ENCODE measurements around the gene SLC1A1.

SLC1A1 gene

DNA sequence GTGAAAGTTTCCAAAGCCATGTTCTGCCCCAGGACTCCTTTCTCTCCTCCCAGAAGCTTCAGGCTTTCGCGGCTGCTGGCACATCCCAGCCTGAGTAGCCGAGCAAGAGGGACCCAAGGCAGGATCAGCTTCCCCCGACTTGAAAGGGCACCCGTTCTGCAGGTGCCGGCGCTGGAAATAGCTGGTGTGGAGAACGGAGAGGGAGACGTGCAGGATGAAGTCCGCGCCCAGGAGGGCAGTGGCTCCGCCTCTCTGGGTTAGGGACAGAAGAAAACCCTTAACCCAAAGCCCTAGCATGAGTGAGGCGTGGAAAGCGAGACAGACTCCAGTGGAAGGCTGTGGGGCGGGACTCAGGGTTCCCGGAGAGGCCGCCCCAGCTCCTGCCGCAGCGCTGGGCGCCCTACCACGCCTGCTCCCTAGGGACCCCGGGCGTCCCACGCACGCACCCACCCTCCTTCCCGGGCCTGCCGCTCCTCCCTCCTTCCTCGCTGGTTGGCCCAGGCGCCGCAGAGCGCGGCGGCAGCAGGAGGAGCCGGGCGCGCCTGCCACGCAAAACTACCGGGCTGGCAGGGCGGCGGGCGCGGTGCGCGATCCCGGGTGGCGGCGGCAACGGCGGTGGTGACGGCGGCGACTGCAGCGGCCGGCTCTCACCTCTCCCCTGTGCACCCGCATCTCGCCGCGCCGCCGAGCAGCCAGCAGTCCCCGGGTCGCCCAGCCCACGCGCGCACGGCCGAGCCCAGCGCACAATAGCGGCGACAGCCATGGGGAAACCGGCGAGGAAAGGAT, at the start of gene SLC1A1:
TSS of gene SLC1A1 (plus strand) at position 550 of the 786 bp plus-strand sequence. CDS start at position 762, 212 bp downstream.
- peak in 1 of 2 experiments; percentile 17 for DNase-seq

DNA sequence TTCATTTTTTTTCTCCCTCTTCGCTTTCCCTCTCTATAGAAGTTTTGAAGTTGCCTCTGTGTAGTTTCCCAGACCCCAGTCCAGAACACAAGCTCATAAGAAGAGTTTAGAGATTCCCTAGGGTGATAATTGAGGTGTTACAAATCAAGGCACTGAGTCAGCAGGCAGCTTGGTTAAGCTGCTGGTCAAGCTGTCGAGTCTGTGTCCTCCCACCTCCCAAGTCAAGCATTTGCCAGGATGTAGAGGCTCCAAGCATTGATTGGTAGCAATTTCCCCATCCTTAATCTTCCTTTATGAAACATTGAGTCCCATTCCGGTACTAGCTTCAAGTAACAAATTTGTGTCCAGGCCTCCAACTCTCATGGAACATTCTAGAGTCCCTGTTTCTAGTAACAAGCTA, 47.5 kb upstream of the SLC1A1 start:
- DNase-seq = no peak

DNA sequence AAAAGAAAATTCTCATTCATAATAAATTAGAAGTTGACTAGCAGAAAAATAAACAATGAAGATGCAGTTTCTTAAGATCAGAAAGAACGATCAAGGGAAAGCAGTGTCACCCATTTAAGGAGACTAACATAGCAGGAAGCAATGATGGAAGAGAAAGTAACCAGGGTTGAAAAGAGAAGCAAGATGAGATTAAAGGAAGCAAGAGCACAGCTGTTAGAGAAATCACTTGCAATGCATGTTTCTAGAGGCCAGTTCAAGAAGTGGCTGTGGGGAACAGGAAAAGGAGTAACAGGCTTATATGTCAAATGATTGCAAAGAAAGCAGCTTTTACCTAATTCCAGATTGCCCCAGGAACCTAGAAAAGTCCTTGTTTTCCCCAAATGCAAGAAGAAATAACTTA, 46.8 kb upstream of the SLC1A1 start:
- no peak for DNase-seq

DNA sequence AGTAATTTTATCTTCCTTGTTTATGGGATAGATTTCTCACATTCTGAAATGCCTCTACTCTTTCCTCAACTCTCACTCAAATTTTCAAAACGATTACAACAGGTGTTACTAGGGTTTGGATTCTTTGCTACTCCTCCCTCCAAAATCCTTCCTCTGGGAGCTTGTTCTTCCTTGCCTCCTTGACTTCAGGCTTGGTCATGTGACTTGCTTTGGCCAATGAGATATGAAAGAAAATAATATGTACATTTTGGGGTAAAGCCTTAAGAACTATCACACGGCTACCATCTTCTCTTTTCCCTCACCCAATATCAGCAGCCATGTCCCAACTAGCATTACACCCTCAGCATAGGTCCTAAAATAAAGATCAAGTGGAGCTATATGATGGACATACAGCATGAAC, 28.8 kb upstream of the SLC1A1 start:
- no peak for DNase-seq

DNA sequence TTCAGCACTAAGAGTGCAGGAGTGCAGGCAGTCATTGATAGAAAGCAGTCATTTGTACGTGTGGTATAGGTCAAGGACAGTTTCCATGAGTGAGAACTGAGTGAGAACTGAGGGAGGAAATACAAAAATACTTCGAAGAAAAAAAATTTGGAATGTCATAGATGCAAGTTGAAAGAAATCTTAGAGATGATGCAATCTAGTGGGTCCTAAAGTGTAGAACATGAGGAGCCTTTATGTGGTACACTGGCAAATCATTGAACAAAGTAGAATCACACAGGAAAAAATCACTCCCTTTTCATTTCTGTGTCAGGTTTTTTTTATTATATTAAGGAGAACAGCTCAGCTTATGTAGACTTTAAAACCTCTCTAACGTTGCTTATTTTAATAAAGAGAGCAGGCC, 26.4 kb upstream of the SLC1A1 start:
- no peak for DNase-seq

DNA sequence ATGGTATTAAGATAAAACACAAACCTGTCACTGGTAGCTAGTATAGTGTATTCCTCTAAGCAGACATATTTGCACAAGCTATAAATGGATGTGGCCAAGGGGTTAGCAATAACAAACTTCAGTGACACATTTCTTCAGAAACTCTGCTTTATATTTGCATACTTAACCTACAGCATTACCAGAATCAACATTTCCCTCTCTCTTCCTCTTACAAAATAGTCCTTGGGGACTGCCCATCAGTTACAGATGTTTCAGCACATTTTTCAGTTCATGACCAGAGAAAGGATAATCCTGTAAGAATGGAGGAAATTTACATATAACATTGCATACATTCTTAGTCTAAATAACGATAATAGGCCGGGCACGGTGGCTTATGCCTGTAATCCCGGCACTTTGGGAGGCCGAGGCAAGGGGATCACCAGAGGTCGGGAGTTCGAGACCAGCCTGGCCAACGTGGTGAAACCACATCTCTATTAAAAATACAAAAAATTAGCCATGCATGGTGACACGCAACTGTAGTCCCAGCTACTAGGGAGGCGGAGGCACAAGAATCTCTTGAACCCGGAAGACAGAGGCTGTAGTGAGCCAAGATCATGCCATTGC, 25.3 kb upstream of the SLC1A1 start:
- DNase-seq = no peak

DNA sequence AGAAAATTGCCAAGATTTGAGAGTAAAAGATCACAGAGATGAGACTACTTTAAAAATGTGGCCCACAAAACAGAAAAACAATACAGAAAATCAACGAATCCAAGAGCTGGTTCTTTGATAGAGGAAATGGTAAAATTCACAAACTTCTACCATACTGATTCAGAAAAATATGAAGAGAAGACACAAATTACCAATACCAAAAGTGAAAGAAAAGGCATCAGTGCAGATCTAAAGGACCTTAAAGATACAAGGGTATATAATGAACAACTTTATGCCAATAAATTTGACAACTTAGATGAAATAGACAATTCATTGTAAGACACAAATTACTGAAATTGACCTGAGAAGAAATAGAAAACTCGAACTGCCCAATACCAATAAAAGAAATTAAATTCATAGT, 24.4 kb upstream of the SLC1A1 start:
- no peak for DNase-seq

DNA sequence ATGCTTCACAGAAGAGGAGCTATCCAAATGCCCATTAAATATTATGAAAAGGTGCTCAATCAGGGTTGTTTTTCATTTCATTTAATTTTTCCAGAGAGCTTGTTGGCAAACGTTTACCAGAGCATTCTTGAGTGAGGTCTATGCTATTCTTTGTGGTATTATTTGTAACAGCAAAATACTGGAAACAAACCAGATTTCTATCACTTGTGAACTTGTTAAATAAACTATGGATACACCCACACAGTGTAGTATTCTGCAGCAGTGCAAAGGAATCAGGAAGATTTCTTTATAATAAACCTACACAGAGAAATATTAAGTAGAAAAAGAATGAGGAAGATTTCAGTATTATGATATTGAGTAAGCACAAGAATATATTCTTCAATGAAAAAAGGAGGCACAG, 15.0 kb upstream of the SLC1A1 start:
- DNase-seq = no peak

DNA sequence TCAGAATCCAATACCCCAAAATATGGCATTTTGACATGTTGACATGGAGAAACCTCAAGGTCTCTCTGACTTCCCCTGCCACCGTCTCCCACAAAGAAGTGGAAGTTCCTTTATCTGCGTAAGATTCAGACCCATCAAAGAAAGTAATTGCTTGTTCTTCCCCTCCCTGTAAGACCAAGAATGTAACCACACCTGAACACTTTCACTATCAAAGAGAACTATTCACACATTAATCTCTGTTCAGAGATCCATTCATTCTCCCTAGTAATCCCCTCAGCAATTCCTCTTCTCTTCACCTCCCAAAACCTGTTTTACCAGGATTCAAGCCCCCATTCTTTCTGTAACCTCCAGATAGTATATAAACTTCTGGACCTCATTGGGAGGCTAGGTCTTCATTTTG, 4.1 kb upstream of the SLC1A1 start:
- DNase-seq = no peak

DNA sequence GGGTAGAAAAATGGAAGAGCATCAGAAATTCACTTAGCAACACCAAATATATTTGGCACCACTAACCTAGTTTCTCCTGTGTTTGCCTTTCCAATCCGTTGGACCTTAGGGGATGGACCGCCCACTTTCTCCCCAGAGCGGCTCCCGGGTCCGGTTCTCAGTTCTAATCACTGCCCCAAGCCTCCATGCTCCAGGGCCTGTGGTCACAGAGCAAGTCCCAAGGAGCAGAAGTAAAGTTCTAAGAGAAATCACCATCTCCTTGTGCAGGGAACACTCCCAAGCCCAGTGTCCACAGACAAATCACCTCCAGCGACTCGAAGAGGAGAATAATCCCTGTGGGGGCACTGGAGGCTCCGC, 728 bp upstream of the SLC1A1 start:
- DNase-seq = no peak

DNA sequence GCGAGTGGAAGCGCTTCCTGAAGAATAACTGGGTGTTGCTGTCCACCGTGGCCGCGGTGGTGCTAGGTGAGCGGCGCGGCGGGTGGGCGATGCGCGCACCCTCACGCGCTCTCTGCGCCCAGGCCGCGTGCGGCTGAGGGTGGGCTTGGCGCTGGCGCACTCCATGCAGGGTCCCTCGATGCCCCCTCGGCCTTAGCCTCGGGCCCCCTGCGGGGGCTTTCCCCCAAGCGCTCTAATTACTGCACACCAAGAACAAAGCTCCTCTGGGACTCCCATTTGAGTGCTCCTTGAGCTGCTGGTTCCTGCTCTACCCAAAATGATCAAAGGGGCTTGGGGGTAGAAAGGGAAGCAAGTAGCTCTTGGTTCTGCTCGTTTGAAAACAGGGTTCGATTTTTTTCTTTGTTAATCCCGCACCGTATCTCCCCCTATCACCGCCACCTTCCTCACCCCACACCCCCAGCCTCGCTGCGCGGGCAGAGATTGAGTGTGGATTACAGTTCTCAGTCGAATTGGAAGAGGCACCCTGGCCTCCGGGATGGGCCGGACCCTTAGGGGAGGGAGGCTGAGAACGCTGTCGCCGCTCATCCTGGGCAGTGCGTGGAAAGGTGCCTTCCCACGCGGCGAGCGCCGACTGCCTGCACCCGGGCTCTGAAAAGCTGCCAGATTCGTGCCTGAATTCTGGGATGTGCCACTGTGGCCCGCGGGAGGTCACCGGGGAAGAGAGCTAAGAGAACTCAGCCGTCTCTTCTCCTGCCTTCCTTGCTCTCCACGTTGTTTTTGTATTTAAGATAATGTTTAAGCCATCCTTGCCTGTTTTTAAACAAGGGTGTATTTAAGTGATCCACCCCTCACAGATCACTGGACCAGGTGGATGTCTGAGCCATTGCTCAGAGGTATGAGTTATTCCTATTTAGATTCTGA, 697 bp downstream of the SLC1A1 start:
- DNase-seq = no peak

DNA sequence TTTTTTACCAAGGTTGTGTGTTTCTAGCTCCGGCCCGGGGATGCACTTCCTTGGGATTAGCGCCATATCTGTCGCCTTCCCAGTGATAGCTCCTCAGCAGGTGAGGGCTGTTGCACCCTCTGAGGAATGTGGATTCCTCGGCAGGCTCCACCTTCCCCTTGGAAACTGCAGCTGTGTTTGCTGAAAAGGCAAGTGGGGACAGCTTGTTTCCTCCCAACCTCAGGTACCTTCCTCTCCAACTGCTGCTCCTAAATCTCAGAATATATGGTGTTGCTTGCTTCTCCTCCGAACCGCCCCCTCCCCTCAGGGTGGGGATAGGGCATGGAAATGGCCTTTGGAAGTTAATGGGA, 1.3 kb downstream of the SLC1A1 start:
- DNase-seq = no peak

DNA sequence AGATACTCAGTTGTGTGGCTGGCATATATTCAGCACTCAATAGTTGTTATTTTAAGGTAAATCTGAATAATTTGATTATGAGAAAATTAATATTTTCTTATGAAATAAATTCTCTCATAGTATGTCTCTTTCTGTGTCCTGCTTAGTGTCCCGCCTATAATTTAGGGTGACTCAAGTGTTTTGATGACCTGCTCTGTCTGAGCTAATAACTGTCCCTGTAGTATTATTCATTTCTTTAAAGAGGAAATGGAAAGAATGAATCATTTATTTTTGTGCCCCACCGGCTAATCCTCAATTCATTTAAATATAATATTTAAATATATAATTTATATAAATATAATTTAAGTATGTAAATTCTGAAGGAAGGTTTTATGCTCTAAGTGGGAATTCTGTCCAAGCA, 4.1 kb downstream of the SLC1A1 start:
- no peak for DNase-seq

DNA sequence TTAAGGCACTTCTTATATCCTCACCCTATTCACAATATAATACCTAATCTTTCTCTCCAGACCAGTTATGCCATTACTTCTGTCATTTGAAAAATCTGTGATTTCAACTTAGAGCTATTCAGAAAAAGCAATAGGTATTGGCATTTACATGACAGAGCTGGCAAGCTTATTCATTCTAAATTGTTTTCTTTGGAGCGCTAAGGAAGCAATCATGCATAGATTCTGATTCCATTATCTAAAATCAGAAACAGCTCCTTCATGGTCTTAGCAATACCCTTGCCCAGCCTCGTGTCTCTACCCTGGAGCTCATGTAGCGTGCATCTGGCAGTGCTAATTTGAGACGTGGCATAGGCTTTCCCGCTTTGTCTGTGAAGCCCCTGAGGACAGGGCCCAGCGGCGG, 4.5 kb downstream of the SLC1A1 start:
- DNase-seq = no peak

DNA sequence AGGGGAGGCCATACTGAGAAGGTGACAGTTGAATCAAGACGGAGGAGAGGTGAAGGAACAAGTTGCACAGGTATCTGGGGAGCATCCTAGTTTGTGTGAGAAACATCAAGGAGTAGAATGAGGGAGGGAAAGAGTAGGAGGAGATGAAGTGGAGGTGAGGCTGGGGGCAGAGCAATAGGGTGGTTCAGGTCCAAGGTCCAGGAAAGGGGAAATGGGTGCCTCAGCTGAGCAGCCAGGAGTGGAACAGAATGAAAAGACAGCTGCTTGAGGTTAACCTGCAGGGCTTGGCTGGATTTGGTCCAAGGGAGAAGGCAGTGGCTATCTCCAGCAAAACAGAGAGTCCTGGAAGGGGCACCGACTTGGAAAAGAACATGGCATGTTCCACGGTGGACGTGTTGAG, 5.3 kb downstream of the SLC1A1 start:
- no peak for DNase-seq

DNA sequence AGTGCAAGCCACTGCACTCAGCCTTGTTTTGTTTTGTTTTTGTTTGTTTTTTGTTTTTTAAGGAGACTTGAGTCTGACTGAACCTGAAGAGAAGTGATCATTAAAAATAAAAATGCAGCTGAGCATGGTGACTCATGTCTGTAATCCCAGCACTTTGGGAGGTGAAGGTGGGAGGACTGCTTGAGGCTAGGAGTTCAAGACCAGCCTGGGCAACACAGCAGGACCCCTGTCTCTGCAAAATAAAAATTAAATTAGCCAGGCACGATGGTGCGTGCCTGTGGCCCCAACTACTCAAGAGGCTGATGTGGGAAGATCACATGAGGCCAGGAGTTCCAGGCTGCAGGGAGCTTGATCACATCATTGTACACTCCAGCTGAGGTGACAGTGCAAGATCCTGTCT, 6.2 kb downstream of the SLC1A1 start:
- DNase-seq = no peak

DNA sequence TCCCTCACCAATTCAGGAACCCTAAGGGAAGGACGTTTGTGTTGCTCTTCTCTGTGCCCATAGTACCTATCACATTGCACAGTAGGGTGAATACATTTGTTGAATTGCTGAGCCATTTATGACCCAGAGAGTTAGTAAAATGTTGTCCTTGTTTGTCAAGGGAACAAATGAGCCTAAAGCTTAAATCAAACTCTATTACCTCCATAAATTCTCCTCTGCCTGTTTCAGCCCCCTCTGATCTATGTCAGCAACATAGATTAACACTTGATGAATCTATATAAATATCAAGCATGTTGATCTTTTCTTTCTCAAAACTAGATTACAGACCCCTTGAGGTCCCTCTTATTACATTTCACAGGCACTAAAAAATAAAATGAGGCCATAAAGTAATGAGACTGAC, 7.1 kb downstream of the SLC1A1 start:
- DNase-seq = no peak

DNA sequence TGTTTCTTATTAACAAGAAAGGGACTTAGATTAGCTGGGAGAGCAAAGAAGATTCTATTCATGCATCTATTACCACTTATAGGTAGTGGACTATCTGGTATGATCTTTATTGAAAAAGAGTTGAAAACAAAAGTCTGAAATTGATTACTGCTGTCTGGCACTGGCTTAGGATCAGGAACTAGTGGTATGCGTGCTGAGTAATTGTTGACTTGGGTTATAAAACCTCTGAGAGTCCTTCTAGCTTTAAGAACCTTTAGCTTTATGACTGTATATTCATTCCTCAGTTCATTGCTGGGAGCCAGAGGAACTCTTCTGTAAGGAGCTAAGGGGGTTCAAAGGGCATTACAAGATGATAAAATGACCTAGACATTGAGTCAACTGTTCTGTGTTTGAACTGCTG, 7.6 kb downstream of the SLC1A1 start:
- no peak for DNase-seq

DNA sequence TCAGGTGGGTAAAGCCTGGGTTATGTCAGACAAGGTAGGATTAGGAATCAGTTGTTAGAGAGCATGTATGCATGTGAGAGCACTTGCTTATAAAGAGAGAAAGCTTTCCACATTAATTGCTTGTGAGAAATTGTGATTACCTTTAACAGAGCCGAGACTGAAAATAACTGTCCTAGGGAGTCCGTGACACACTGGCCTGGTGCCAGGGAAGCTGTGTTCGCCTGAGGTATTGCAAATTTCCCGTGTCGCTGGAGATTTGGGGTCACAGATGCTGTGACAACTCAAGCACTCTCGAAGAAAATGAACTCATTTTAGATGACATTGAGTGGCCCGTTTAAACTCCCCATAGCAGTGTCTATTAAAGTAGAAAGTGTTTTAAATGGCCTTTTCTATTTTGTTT, 9.6 kb downstream of the SLC1A1 start:
- DNase-seq = no peak

DNA sequence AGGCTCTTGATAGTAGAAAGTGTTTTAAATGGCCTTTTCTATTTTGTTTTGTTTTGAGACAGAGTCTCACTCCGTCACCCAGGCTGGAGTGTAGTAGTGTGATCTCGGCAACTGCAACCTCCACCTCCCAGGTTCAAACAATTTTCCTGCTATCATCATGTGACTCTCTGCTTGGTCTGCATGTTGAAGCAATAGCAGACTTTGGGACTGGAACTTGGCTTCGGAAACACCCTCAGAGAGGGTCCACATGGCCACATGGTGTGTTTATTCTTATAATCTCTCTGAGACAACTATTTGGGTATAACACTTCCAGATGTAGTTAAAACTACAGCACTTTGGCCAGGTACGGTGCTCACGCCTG, 10.9 kb downstream of the SLC1A1 start:
- no peak for DNase-seq

DNA sequence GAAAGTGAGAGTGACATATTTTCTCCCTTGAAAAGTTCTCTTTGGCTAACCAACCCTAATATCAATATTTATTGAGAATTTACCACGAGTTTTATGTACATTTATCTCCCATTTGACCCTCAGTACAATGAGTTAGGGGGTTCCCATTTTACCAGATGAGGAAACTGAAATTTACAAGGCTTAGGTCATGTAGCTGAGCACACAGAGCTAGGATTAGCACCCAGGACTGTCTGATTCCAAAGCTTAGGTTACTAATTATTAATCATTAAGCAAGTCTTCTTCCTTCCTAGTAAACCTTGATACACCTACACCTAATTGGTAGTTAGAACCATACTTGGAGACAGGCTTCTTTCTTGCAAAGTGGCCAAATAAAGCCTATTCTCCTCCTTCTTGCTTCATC, 12.2 kb downstream of the SLC1A1 start:
- no peak for DNase-seq

DNA sequence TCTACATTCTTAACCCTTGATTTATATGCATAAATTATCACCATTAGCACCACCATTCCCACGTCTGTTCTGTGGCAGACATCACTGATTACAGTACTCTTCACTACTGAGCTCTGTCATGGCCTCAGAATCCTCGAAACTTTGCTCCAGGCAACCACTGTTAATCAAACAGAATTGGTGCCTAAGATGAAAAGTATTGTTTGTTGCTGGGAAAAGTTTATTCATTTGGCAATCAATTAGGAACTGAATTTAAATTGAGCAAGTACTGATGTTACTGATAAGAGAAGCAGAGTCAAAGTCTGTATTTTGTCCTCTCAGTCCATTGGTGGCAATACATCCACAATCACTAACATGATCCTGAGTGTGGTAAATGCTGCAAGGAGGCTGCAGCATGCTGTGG, 12.8 kb downstream of the SLC1A1 start:
- DNase-seq = no peak

DNA sequence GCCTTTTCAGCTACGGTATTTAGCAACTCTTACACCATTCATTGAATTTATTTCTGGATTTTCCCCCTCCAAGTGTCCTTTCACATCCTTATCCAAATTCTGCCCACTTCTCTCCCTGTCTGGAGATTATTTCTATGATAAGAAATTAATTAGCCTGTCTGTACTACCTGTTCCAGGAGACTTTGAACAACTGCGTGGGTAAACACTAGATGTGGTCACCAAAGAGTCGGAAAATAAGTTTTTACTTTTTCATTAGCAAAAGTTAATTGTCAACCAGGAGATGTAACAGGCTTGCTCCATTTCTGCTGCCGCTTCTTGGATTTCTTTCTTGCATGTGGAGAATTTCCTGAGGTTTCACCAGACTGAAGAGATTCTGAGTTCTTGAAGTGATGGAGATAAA, 14.0 kb downstream of the SLC1A1 start:
- no peak for DNase-seq

DNA sequence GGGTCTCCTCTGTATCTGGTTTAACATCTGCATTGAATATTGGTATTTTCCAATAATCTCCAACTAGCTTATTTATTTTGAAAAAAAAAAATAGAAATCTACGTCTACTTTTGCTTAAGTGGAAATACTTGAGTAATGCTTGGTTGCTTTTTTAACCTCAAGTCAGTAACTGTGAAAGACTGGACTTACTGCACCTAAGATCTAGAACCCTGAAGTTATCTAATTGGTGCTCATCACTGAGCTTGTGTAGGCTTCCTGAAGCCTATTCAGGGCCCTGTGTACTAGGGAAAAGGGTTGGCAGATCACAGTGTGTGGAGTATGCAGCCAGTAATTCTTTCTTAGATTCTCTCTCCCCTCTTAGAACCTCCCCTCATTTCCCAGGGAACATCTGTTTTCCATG, 16.2 kb downstream of the SLC1A1 start:
- DNase-seq = no peak
